BE2C (cell line): ENCODE data around the gene PLOD1.

ENCODE experiments used
- DNase-seq: peaks from one replicate; pipeline ENCODE4 v3.0.0-alpha.2; 2020
- H3K27me3 ChIP-seq: fragments of 250-450 bp; sonication (Bioruptor Pico); 2 replicates; pipeline ENCODE4 v1.5.1; 2020; ENCODE audit warnings: mild to moderate bottlenecking
- H3K36me3 ChIP-seq: fragments of 250-450 bp; sonication (Bioruptor Pico); 2 replicates; pipeline ENCODE4 v1.5.1; 2020; ENCODE audit warnings: mild to moderate bottlenecking
- H3K4me1 ChIP-seq: fragments of 250-450 bp; sonication (Bioruptor Pico); 2 replicates; pipeline ENCODE4 v1.5.1; 2020
- H3K4me3 ChIP-seq: 2 replicates; pipeline ENCODE4 v1.5.1; 2011; ENCODE audit warnings: low read depth, low read length
- H3K9me3 ChIP-seq: fragments of 250-450 bp; sonication (Bioruptor Pico); 2 replicates; pipeline ENCODE4 v1.5.1; 2020
- CTCF ChIP-seq: IDR thresholded peaks from 2 replicates; pipeline ENCODE4 v1.5.1; 2012; ENCODE audit warnings: mild to moderate bottlenecking, low read depth, low read length

Gene PLOD1

GRCh38 chr1:11985171-11985570 lies 50.7 kb downstream of the PLOD1 start:
- H3K36me3 ChIP-seq: peaks cover 13% of the 10 kb centered on the region
- H3K9me3 ChIP-seq: no peaks in the 10 kb centered on the region
- H3K4me1 ChIP-seq: no peaks in the 10 kb centered on the region
- no peak overlapping the region for H3K4me3 ChIP-seq
- TF ChIP-seq CTCF: no peak
- H3K27me3 ChIP-seq: no peaks in the 10 kb centered on the region
- no peak for DNase-seq

- Histone ChIP-seq H3K27me3 (no peaks in the 10 kb centered on the region), H3K36me3 (peaks cover 20% of the 10 kb centered on the region), H3K9me3 (no peaks in the 10 kb centered on the region), H3K4me3 (no peak overlapping the region), H3K4me1 (no peaks in the 10 kb centered on the region)
- TF ChIP-seq CTCF: no peak
- no peak for DNase-seq
Observed at GRCh38 chr1:11985851-11986250, 51.3 kb downstream of the PLOD1 start.

- H3K36me3 ChIP-seq: peaks cover 11% of the 10 kb centered on the region
- H3K9me3 ChIP-seq: no peaks in the 10 kb centered on the region
- no peak for TF ChIP-seq CTCF
- no peaks in the 10 kb centered on the region for H3K27me3 ChIP-seq
- DNase-seq: no peak
- no peak overlapping the region for H3K4me3 ChIP-seq
- no peaks in the 10 kb centered on the region for H3K4me1 ChIP-seq
Observed at GRCh38 chr1:11989669-11990068, 55.2 kb downstream of the PLOD1 start.

- no peaks in the 10 kb centered on the region for H3K27me3 ChIP-seq
- H3K4me3 ChIP-seq: no peak overlapping the region
- H3K36me3 ChIP-seq: peaks cover 11% of the 10 kb centered on the region
- no peaks in the 10 kb centered on the region for H3K4me1 ChIP-seq
- DNase-seq: no peak
- no peak for TF ChIP-seq CTCF
- no peaks in the 10 kb centered on the region for H3K9me3 ChIP-seq
Observed at GRCh38 chr1:11990303-11991032, 56.0 kb downstream of the PLOD1 start.

- H3K9me3 ChIP-seq: no peaks in the 10 kb centered on the region
- H3K4me1 ChIP-seq: no peaks in the 10 kb centered on the region
- TF ChIP-seq CTCF: no peak
- H3K4me3 ChIP-seq: no peak overlapping the region
- no peak for DNase-seq
- peaks cover 14% of the 10 kb centered on the region for H3K36me3 ChIP-seq
- H3K27me3 ChIP-seq: no peaks in the 10 kb centered on the region
Observed at GRCh38 chr1:11991969-11992676, 57.6 kb downstream of the PLOD1 start.

GRCh38 chr1:11997081-11997850 lies 62.7 kb downstream of the PLOD1 start:
- Histone ChIP-seq H3K4me3 (no peak overlapping the region), H3K4me1 (no peaks in the 10 kb centered on the region), H3K9me3 (no peaks in the 10 kb centered on the region), H3K36me3 (peaks cover 20% of the 10 kb centered on the region), H3K27me3 (no peaks in the 10 kb centered on the region)
- no peak for TF ChIP-seq CTCF
- DNase-seq: no peak
